22Rv1 (cell line): ENCODE data around the gene ASMTL.
"Not testable (repeated sequence)": the region's sequence is repeated elsewhere in the genome, so short reads cannot be mapped to it uniquely, and the experiment has no call there.

Experiments used
- H3K27ac ChIP-seq: fragments of 450-650 bp; 2 replicates; pipeline ENCODE4 v1.5.1; 2017
- CTCF ChIP-seq: fragments of 450-650 bp; IDR thresholded peaks from 2 replicates; pipeline ENCODE4 v1.5.1; 2017; ENCODE audit warnings: mild to moderate bottlenecking
- ZFX ChIP-seq: fragments of 450-650 bp; IDR thresholded peaks from 2 replicates; pipeline ENCODE4 v1.6.1; 2017; ENCODE audit warnings: antibody characterized with exemption, borderline replicate concordance

The ASMTL gene

GRCh38 chrX:1477229-1477628 is 24.5 kb upstream of the ASMTL start:
- no peak overlapping the region for H3K27ac ChIP-seq
- TF ChIP-seq ZFX (no peak), CTCF (no peak)

- H3K27ac ChIP-seq = no peak overlapping the region
- no peak for TF ChIP-seq CTCF
- no peak for TF ChIP-seq ZFX
These were observed 24.0 kb upstream of the ASMTL start for GRCh38 chrX:1476682-1477081.

- TF ChIP-seq ZFX (no peak), CTCF (no peak)
- no peak overlapping the region for H3K27ac ChIP-seq
These were observed 23.2 kb upstream of the ASMTL start for GRCh38 chrX:1475881-1476280.

GRCh38 chrX:1475481-1475880 is 22.8 kb upstream of the ASMTL start:
- no peak for TF ChIP-seq ZFX
- no peak for TF ChIP-seq CTCF
- H3K27ac ChIP-seq = no peak overlapping the region

- H3K27ac ChIP-seq = not testable (repeated sequence)
These were observed 21.9 kb upstream of the ASMTL start for GRCh38 chrX:1474593-1474992.

GRCh38 chrX:1472975-1473374 is 20.3 kb upstream of the ASMTL start:
- H3K27ac ChIP-seq = no peak overlapping the region
- TF ChIP-seq CTCF (no peak), ZFX (no peak)

GRCh38 chrX:1468250-1468772 is 15.6 kb upstream of the ASMTL start:
- no peak overlapping the region for H3K27ac ChIP-seq
- no peak for TF ChIP-seq CTCF
- no peak for TF ChIP-seq ZFX

- H3K27ac ChIP-seq = no peak overlapping the region
- no peak for TF ChIP-seq CTCF
- no peak for TF ChIP-seq ZFX
These were observed 14.4 kb upstream of the ASMTL start for GRCh38 chrX:1466971-1467561.
